HG03045 (cell line): Measurements from ENCODE around the gene JAZF1.

ENCODE experiments used
- ATAC-seq: cut with Tn5 transposase; IDR thresholded peaks from one replicate; pipeline ENCODE4 v1.9.1; 2021; ENCODE audit warnings: mild to moderate bottlenecking, moderate library complexity; ENCODE audit not compliant: unreplicated experiment

The JAZF1 gene

DNA sequence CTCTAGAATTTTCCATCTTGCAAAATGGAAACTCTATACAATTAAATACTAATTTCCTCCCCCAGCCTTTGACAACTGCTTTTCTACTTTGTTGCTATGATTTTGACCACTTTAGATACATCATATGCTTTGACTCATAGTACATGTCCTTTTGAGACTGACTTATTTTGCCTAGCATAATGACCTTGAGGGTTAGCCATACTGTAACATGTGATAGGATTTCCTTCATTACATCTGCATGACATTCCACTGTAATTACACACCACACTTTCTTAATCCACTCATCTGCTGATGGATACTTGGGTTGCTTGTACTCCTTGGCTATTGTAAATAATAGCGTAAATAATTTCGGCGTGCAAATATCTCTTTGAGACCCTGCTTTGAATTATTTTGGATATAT lies 127.7 kb downstream of the JAZF1 start:
- no peak for ATAC-seq

DNA sequence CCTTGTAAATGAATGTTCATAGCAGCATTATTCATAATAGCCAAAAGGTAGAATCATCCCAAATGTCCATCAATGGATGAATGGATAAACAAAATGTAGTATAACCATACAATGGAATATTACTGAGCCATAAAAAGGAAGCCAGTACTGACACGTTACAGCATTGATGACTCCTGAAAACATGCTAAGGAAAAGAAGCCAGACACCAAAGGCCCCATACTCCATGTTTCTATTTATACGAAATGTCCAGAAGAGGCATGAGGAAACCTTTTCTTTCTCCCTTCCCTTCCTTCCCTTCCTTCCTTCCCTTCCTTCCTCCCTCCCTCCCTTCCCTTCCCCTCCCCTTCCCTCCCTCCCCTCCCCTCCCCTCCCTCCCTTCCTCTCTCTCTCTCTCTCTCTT lies 131.9 kb downstream of the JAZF1 start:
- no peak for ATAC-seq

DNA sequence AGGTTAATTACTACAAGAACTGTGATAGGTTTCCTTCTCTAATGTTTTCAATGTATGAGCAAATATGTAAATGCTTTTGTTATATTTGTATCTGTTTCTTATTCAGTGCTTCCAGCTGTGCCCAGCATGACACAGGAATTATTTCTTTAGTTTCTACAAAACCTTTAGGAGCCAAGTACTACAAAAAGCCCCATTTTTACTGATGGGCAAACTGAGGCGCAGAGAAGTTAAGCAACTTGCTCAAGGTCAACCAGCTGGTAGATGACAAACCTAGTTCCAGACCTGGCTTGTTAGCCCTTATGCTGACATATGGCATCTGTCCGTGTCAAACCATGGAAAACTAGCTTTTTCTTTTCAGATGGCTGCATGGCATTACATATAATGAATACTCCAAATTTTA lies 134.6 kb downstream of the JAZF1 start:
- no peak for ATAC-seq

DNA sequence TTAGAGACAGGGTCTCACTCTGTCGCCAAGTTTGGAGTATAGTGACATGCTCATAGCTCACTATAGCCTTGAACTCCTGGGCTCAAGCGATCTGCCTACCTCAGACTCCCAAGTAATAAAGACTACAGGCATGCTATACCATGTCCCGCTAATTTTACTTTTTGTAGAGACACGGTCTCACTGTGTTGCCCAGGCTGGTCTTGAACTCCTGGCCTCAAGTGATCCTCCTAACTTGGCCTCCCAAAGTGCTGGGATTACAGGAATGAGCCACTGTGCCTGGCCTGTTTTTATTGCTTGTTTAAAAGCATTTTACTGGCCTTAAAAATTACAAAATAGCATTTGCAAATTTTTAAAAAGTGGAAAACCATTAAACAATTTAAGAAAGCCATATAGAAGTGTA lies 135.0 kb downstream of the JAZF1 start:
- no peak for ATAC-seq

DNA sequence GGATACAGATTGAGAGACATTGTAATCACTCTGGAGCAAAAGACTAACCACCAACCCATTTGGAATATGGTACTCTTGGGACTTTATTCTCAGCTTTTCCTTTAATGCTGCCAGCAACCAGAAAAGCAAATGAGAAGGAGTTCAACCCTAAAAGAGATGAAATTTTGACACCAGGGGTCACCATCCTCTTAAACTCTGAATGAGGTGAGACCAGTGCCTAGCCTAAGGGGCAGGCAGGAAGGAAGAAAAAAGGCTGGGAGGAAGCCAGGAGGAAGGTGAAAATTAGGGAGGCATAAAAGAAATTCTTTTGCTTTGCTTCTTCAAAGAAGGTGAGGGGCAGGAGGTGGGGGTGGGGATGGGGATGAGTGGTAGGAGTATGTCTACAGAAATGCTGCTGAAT lies 135.8 kb downstream of the JAZF1 start:
- ATAC-seq, result no peak

DNA sequence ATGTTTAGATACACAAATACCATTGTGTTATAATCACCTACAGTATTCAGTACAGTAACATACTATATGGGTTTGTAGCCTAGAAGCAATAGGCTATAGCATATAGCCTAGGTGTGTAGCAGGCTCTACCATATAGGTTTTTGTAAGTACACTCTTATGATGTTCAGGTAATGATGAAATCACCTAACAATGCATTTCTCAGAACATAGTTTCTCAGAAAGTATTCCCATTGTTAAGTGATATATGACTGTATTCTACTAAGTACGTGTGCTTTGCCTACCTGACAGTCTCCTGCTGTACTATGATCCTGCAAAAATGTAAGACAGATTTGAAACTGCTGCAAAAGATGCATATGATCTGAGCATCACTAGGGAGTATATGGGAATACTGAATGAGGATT lies 137.9 kb downstream of the JAZF1 start:
- ATAC-seq, result no peak

DNA sequence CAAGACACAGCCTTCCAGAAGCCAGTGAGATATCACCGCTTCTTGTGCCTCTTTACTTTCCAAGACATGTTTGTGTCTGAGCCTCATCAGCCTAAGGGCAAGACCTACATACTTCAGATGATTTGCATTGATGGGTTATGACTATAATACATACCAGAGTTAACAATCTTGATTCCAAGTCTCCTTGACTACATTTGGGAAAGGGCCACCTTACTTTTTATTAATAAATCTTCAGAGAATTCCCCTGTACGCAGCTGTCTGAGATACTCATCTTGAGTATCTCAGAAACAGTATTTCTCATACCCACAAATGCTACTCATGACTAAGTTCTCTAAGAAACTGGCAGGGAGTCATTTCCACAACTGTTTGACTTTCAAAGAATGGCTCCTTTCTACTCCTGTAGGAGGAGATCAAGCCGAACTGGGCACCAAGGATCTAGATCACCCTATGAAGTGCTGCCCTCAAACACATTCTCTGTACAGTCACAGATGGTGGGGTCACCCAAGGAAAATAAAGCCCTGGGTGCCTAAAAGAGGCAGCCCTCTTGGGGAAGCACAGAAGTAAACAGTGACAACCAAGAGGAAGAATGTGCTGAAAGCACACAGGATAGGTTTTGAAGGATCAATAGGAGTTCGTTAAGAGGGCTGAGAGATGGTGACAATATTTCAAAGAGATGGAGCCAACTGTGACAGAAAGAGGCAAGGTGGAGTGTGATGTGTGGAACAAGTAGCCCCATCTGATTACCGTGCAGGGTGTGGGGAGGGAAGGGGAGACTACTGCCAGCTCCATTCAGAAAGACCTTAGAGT lies 138.9 kb downstream of the JAZF1 start:
- ATAC-seq, result no peak

DNA sequence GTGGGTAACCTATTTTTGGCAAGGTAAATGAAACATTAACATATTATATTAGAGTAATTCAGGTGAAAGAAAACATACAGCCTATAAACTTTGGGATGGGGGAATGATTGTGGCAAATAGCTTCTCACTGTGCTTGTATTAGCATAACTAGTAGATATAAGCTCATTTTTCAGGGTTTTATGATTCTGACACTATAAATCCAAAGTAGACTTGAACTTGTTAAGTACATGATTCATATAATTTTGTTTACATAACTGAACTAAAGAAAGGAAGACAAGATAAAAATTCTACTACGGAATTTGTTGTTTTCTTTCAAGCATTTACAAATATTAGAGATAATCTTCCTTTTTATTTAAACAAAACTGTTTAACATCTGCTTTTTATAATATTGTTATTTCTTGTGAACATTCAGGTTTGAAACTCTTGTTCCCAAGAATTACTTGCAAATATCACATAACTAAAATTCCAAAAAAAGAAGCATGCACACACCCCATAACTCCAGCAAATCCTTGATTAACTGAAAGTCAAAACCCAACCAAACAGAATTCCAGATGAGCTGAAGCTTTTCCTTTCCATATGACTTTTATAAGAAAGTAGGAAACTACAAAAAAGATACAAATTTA lies 142.3 kb downstream of the JAZF1 start:
- ATAC-seq, result no peak

DNA sequence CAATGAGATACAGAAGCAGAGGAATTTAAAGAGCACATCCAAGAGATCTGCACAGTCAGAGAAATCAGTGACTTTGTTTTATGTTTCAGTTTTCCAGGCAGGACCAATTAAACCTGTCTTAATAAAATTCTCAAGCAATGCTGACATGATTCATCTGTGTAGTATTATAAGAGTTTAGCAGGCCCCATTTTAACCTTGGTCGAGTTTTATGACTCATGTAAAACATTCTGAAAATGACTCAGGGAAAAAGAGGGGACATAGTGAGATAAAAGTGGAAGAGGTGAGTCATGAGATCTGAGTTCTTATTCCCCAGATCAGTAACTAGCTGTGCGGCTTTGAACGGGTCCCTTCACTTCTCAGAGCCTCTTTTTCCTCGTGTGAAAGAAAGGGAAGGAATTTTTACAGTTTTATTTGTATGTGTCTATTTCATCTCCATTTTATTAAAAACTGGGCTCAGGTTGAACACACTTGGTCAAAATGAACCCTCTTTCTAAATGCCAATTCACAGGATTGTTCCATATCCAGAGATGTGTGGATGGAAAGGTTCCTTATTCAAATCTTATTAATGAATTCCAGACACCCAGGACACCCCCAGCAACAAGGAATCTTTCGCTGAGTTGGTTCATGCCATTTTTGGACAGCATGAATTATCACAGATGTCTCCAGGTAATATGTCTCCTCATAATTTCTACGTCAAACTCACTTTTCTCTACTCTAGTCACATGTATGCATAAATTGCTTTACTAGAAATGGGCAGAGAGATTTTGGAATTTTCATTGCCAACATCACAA lies 143.2 kb downstream of the JAZF1 start:
- peak; percentile 85 for ATAC-seq

DNA sequence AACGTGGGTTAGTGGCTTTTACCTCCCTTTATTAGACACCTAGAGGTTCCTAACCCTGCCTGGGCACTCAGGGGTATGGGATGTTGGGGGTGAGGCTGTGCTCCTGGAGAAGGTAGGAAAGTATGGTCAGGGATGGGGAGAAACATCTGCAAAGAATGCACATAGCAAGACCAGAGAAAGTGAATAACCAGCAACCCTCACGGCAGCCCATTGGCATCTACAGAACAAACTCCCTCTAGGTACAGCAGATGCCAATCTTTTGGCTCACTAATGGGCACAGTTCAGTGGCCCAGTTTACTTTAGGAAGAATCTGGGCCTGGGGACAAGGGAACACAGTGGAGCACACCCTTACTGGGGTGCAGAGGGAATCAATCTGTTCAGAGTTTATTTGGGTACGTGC lies 143.9 kb downstream of the JAZF1 start:
- no peak for ATAC-seq

DNA sequence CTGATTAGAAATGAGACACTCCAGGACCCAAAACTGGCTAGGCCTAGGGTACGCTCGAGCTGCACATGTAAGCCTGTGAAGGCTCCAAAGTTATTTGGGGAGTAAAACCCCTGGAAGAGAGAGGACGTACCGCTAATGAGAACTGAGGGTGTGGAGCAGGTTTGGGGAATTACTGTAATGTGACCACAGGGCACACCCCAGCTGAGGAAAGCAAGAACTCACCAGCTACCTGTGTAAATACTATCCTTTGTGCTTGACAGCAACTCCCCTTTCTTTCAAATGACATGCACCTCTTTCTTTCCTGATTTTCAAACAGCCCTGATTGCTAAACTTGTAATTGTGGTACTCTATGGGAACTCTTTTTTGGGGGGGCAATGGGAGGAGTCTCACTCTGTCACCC lies 147.2 kb downstream of the JAZF1 start:
- ATAC-seq, result no peak

DNA sequence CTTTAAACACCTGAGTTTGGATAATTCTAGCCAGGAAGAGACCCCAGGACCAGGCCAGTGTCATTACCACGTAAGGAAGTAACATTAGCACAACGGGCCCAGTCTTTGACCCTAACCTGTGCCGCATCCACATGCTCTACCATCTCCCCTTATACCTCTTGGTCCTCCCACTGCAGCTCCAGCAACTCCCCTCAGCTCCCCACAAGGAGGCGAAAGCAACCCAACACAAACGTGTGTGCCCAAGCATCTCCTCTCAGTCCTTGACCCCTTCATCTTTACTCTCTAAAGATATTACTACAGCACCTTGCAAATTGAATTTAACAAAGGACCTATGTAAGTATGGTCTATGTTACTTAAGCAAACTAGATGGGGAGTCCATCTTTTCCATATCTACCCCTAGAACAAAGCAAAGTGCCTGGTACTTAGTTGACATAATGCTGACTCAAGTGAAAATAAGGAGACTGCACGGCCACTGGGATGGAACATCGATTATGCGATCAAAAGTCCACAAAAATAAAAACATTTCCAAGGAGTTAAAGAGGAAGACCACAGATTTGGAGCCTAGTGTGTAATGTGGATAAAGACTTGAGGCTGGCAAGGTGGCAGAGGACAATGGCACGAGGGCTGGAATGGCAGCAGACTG lies 147.7 kb downstream of the JAZF1 start:
- ATAC-seq, result no peak

DNA sequence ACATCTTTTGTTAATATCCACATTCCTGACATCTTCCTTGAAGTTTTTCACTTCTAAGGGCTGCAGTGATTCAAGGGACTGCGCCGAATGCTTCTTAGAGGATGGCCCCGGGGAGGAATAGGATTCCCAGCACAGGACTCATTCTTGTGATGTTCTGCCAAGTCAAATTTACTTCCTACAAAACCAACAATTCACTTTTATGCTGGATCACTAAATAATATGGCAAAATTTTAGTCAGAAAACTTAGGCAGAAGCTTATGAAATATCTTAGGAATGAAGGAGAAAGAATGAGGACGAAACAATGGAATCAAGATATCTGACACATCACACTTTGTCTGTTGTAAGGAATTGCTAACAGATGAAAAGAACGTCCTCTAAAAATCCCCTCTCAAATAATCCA lies 151.5 kb downstream of the JAZF1 start:
- ATAC-seq, result no peak

DNA sequence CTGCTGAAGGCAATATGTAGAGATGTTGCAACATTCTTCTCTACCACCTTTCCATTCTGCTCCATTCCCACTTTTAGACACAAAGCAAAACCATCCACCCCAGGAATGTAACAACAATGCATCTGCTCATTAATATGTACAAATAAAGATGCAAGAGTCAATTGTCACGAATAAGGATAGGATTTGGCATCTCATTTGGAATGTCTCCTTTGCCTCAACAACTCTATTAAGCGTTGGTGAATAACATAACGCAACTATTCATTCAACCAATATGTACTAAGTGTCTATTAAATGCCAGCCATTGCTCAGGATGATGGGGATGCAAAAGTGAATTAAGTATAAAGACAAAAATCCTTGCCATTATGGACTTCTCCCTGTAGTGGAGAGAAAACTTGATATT lies 152.1 kb downstream of the JAZF1 start:
- ATAC-seq, result no peak

DNA sequence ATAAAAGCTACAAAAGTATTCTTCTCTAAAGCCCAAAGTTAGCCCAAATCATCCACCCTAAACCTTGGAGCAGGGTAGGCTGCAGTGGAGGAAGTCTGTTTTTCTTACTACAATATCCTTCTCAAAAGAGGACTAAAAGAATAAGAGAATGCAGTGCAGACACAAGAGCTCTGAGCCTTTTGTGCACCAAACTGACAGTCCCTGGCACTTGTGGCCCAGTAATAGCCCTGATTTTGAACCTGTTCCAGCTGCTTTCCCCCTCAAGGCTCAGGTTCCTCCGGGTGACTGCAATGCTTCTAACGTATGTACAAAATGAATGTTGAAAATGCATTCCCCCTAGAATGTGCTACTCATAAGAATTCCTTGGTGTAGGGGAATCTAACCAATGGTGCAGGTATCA lies 154.4 kb downstream of the JAZF1 start:
- no peak for ATAC-seq

DNA sequence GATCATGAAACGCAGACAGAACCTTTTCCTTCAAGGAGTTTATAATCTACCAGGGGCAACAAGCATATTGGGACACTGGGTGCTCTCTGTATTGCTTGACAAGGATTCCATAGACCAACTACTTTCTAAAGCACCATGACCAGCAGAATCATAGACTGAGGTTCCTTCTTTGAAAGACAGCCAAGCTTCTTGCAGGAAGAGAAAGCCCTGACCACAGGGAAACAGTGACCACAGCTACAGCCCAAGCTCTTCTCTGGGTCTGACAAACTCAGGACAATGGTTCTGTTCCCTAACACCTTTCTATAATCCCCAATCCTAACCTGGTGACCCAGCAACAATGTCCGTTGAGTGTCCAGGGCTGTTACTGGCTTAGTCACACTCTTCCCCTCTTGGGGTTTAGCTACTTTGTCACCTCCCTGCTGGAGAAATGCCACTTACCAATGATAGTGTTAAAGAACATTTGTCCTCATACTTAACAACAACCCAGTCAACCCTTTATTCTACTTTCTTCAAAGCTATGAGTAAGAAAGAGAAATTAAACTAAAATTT lies 155.7 kb downstream of the JAZF1 start:
- no peak for ATAC-seq

DNA sequence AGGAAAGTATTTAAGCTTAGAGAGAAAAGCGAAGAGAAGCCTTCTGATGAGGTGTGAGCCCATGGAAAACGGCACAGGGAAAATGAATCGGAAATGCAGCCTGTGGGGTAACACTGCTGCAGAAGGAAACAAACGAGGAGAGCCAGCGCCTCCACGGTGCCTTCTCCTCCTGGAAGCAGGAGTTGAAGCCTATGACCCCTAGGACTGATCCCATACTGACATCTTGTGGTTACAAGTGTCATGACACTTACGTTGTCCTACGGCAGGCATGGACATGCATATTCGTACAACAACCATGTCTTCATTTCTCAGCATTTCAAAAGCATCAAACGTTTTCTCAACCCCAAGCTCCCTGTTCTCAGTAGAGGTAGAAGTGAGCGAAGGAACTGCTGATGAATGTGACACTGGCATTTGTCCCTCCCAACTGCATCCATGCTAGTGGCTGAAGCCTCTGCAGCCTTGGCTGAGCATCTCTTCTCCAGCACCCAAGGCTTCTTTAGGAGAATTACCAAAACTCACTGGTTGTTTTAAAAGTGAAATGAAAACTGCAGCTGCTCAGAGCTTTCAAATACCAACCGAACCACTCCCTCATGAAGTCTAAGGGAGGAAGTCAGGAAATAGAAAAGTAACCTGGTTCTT lies 160.2 kb downstream of the JAZF1 start:
- peak; percentile 70 for ATAC-seq

DNA sequence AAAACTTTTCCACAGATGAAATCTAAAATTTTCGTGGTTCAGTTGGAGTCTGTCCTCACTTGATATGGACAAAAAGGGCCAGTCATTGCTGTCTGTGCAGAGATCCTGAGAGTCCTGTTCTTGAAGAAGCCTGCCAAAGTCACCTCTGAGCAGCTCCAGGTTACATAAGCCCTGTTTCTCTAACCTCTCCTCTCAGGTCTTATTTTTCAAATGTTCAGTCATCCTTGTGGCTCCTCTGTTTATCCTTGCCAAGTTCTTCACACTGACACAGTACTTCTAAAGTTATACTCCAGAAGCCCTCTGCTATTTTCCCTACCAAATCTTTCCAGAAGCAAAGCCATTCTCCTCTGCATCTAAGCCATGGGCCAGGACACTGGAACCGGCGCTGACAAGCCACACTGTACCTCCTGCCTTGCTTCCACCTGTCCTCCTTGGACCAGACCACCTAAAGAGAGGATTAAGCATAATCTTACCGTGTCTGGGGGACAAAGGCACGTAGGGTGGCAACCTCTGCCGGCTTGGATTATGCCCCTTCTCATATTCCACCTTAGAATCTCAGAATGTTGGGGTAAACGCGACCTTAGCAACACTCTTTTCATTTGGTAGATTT lies 161.6 kb downstream of the JAZF1 start:
- ATAC-seq, result no peak

DNA sequence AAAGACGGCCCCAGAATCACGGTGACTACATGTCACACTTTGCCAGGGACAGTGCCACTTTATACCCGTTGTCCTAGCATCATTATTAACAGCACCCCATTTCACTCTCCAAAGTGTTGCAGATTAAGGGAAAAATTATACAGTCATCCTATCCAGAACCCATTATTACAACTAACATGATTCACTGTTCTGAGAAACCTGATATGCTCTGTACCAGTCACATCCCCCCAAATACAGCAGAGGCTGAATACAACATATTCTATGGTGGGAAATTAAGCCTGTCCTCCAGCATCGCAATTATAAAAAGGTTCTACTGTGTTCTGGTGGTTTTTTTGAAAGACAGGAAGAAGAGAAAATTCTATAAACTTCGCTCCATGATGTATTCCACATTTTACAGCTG lies 162.1 kb downstream of the JAZF1 start:
- no peak for ATAC-seq

DNA sequence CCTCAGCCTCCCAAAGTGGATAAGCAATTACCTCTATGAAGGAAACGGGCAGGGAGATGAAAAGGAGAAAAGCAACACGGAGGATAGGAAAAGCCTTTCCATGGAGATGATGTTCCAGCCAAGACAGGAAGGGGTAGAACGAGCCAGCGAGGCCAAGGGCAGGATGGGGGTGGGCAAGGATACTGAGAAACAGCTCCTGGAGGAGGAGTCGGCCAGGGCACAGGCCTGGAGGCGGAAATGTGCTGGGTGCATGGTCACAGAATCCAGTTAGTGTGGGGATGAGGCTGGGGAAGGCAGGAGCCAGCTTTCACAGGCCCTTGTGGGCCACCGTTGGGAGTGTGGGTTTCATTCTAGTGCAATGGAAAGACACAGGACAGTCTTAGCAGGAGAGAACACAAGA lies 162.6 kb downstream of the JAZF1 start:
- no peak for ATAC-seq
